ENCODE measurements around the gene RSPH9.

GRCh38 chr6:43657221-43657802, 12.5 kb downstream of the RSPH9 start:
- TF ChIP-seq CTCF (IDR thresholded peaks at IDR 0.05) (peak in 1 of 12 donors; percentile 6), POLR2A (IDR thresholded peaks at IDR 0.05) (no peak)

All from heart left ventricle (tissue), 13 donors.